HG02571 (cell line): ENCODE measurements around the gene G3BP1.
"Not testable (repeated sequence)": the region's sequence is repeated elsewhere in the genome, so short reads cannot be mapped to it uniquely, and the experiment has no call there.

Experiments used
- ATAC-seq: cut with Tn5 transposase; IDR thresholded peaks from one replicate; pipeline ENCODE4 v1.9.1; 2021; ENCODE audit warnings: mild to moderate bottlenecking, moderate library complexity; ENCODE audit not compliant: unreplicated experiment

G3BP1 gene

GRCh38 chr5:151856861-151857260 is 85.1 kb downstream of the G3BP1 start:
- no peak for ATAC-seq

DNA sequence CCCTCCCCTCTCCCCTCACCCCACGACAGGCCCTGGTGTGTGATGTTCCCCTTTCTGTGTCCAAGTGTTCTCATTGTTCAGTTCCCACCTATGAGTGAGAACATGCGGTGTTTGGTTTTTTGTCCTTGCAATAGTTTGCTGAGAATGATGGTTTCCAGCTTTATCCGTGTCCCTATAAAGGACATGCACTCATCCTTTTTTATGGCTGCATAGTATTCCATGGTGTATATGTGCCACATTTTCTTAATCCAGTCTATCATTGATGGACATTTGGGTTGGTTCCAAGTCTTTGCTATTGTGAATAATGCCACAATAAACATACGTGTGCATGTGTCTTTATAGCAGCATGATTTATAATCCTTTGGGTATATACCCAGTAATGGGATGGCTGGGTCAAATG is 89.1 kb downstream of the G3BP1 start:
- ATAC-seq: not testable (repeated sequence)
